Fibroblast of lung (primary cell): ENCODE data around the gene GNE. TPM values are rescaled to one million over a fixed set of nuclear protein-coding genes. Genes with fewer than 3 reads are reported as not detected.
"Not testable (repeated sequence)": the region's sequence is repeated elsewhere in the genome, so short reads cannot be mapped to it uniquely, and the experiment has no call there.

ENCODE experiments used
- DNase-seq, 2 donors: peaks; one replicate each; pipeline versions ENCODE4 v3.0.0 to v3.0.0-alpha.2; 2010; ENCODE audit warnings: low read depth in 2 of 2
- H2AFZ ChIP-seq: 2 replicates; pipeline ENCODE4 v1.5.1; 2012; ENCODE audit warnings: low read length, control low read depth, inconsistent platforms
- H3K27ac ChIP-seq: 2 replicates; pipeline ENCODE4 v1.5.1; 2011; ENCODE audit warnings: low read length, control low read depth; ENCODE audit not compliant: insufficient read depth
- H3K27me3 ChIP-seq: 2 replicates; pipeline ENCODE4 v1.5.1; 2011; ENCODE audit warnings: mild to moderate bottlenecking, low read length; ENCODE audit not compliant: control insufficient read depth, insufficient read depth
- H3K36me3 ChIP-seq: 2 replicates; pipeline ENCODE4 v1.5.1; 2011; ENCODE audit warnings: low read length; ENCODE audit not compliant: control insufficient read depth, insufficient read depth
- H3K4me1 ChIP-seq: 2 replicates; pipeline ENCODE4 v1.5.1; 2011; ENCODE audit warnings: low read length; ENCODE audit not compliant: control insufficient read depth, insufficient read depth; ENCODE audit errors: extremely low read depth
- H3K4me2 ChIP-seq: 2 replicates; pipeline ENCODE4 v1.5.1; 2011; ENCODE audit warnings: low read length, control low read depth; ENCODE audit not compliant: insufficient read depth; ENCODE audit errors: extremely low read depth
- H3K4me3 ChIP-seq, 4 experiments: fragments of 200-600 bp in 1 of 4; sonication (generic) in 1 of 4; replicated peaks in 1 of 4; 2 replicates each; pipeline ENCODE4 v1.5.1; 2011 to 2016; ENCODE audit warnings: low read length in 4 of 4, low read depth in 3 of 4, mild to moderate bottlenecking in 3 of 4, control low read depth in 2 of 4, inconsistent platforms in 1 of 4, mixed read lengths in 1 of 4; ENCODE audit not compliant: insufficient read depth in 1 of 4; ENCODE audit errors: control extremely low read depth in 1 of 4
- H3K79me2 ChIP-seq: 2 replicates; pipeline ENCODE4 v1.5.1; 2012; ENCODE audit warnings: mild to moderate bottlenecking, low read length, inconsistent platforms; ENCODE audit not compliant: control insufficient read depth, insufficient read depth
- H3K9ac ChIP-seq: 2 replicates; pipeline ENCODE4 v1.5.1; 2011; ENCODE audit warnings: mild to moderate bottlenecking, low read length, control low read depth; ENCODE audit not compliant: insufficient read depth
- H3K9me3 ChIP-seq: 2 replicates; pipeline ENCODE4 v1.5.1; 2012; ENCODE audit warnings: low read depth, low read length; ENCODE audit not compliant: control insufficient read depth, insufficient read depth
- H4K20me1 ChIP-seq: 2 replicates; pipeline ENCODE4 v1.5.1; 2011; ENCODE audit warnings: low read length; ENCODE audit not compliant: control insufficient read depth, insufficient read depth; ENCODE audit errors: extremely low read depth
- EZH2 ChIP-seq: IDR thresholded peaks from 2 replicates; pipeline ENCODE4 v1.5.1; 2012; ENCODE audit warnings: low read length, control low read depth, mild to moderate bottlenecking; ENCODE audit errors: missing control alignments
- polyA plus RNA-seq, 2 donors: library from polyadenylated mRNA; depleted of rRNA in 1 of 2; stranded (reverse) in 1 of 2; unstranded in 1 of 2; fragments of >200 nt; gene quantifications; 2 replicates each; pipeline ENCODE4 v1.2.1, GENCODE V29; 2011 to 2012; ENCODE audit warnings: missing spikeins in 1 of 2
- total RNA-seq: library from RNA; depleted of rRNA; stranded (reverse); fragments of >200 nt; gene quantifications from 2 replicates; pipeline ENCODE4 v1.2.1, GENCODE V29; 2014
- TF ChIP-seq, protein P1 (sequence below), 2 donors: IDR thresholded peaks in 1 of 2; conservative IDR thresholded peaks in 1 of 2; 1 replicate in 1 of 2; 2 replicates in 1 of 2; pipeline ENCODE4 v1.5.1; 2011 to 2012; ENCODE audit warnings: low read length in 2 of 2, control low read depth in 1 of 2, inconsistent platforms in 1 of 2, low read depth in 1 of 2, mild to moderate bottlenecking in 1 of 2

Gene GNE
- total and polyA plus RNA-seq, 2 donors (not counting 1 experiment from before 2014, with no cell fraction given) = 22.1 to 31.2 TPM

DNA sequence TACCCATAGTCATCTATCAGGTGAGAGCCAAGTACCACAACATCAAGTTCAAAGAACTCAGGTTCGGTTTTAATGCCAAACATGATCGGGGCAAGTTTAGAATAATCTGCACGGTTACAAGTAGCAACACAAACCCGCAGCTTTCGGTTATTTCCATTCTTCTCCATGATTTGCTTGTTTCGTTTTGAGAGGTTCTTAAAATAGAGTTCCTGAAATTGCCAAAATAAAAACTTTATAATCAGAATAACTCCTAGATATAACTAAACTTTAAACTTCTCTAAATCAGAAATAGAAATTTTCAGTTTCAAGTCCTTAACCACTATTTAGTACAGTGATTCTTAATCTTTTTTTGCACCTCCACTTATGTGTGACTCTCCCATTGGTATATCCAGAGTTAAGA, 9.1 kb downstream of the GNE start:
- H2AFZ ChIP-seq = no peak overlapping the region
- no peak overlapping the region for H3K9ac ChIP-seq
- H3K79me2 ChIP-seq = peaks cover 14% of the 10 kb centered on the region
- no peaks in the 10 kb centered on the region for H3K4me1 ChIP-seq
- no peaks in the 10 kb centered on the region for H3K9me3 ChIP-seq
- H3K27ac ChIP-seq = no peak overlapping the region
- DNase-seq = no peak
- TF ChIP-seq, protein P1, sequence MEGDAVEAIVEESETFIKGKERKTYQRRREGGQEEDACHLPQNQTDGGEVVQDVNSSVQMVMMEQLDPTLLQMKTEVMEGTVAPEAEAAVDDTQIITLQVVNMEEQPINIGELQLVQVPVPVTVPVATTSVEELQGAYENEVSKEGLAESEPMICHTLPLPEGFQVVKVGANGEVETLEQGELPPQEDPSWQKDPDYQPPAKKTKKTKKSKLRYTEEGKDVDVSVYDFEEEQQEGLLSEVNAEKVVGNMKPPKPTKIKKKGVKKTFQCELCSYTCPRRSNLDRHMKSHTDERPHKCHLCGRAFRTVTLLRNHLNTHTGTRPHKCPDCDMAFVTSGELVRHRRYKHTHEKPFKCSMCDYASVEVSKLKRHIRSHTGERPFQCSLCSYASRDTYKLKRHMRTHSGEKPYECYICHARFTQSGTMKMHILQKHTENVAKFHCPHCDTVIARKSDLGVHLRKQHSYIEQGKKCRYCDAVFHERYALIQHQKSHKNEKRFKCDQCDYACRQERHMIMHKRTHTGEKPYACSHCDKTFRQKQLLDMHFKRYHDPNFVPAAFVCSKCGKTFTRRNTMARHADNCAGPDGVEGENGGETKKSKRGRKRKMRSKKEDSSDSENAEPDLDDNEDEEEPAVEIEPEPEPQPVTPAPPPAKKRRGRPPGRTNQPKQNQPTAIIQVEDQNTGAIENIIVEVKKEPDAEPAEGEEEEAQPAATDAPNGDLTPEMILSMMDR (conservative IDR thresholded peaks at IDR 0.05 in 1 of 2, IDR thresholded peaks at IDR 0.05 in 1 of 2; ENCODE audit: low read depth in 1 of 2, low read length in 2 of 2) = no peak
- TF ChIP-seq EZH2 = no peak
- H4K20me1 ChIP-seq = no peaks in the 10 kb centered on the region
- H3K36me3 ChIP-seq = peaks cover 5% of the 10 kb centered on the region
- no peak overlapping the region for H3K4me2 ChIP-seq
- no peak overlapping the region for H3K4me3 ChIP-seq
- no peaks in the 10 kb centered on the region for H3K27me3 ChIP-seq

GRCh38 chr9:36248061-36248460, 10.2 kb downstream of the GNE start:
- TF ChIP-seq, protein P1 (conservative IDR thresholded peaks at IDR 0.05 in 1 of 2, IDR thresholded peaks at IDR 0.05 in 1 of 2; ENCODE audit: low read depth in 1 of 2, low read length in 2 of 2) = peak in 1 of 2 donors; percentile 28
- peaks cover 13% of the 10 kb centered on the region for H3K79me2 ChIP-seq
- not testable (repeated sequence) for H3K36me3 ChIP-seq

DNA sequence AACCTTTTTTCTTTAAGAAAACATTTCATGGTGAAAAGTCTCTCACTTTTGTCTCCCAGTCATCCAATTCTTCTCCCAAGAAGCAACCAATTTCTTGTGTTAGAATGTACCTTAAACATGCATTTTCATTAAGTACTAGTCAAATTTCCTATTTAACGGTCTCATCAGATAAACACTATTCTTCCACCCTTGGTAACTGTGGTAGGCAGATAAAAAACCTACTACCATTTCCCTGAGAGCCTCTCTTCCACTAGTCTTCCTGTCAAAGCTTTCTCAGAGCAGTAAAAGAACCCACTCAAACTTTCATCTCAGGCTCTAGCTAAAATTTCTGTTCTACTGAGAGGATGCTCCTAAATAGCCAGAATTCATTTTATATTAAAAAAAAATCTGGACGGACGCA, 10.9 kb downstream of the GNE start:
- Histone ChIP-seq H3K27me3 (no peaks in the 10 kb centered on the region), H3K79me2 (peaks cover 13% of the 10 kb centered on the region), H3K4me1 (no peaks in the 10 kb centered on the region), H2AFZ (no peak overlapping the region), H3K27ac (no peak overlapping the region), H4K20me1 (no peaks in the 10 kb centered on the region), H3K9ac (no peak overlapping the region), H3K4me3 (no peak overlapping the region), H3K4me2 (no peak overlapping the region), H3K36me3 (peaks cover 5% of the 10 kb centered on the region), H3K9me3 (no peaks in the 10 kb centered on the region)
- TF ChIP-seq, protein P1 (conservative IDR thresholded peaks at IDR 0.05 in 1 of 2, IDR thresholded peaks at IDR 0.05 in 1 of 2; ENCODE audit: low read depth in 1 of 2, low read length in 2 of 2) = no peak
- TF ChIP-seq EZH2 = no peak
- no peak for DNase-seq

More at GRCh38 chr9:36248061-36248460, 10.2 kb downstream of the GNE start:
- not testable (repeated sequence) for H3K4me2 ChIP-seq, H3K9ac ChIP-seq, H2AFZ ChIP-seq, H3K4me1 ChIP-seq, H3K9me3 ChIP-seq, H4K20me1 ChIP-seq, H3K4me3 ChIP-seq, H3K27me3 ChIP-seq, H3K27ac ChIP-seq
- DNase-seq = peak; percentile 17 to 68
